ENCODE results near the gene FCN1. TPM values are rescaled to one million over a fixed set of nuclear protein-coding genes. Genes with fewer than 3 reads are reported as not detected.

Gene FCN1
- total RNA-seq, 1 donor from 2014 or later: not detected

GRCh38 chr9:134942011-134942787 is 24.5 kb upstream of the FCN1 start:
- peaks cover 31% of the 10 kb centered on the region for H3K4me1 ChIP-seq
- no peak overlapping the region for H3K27ac ChIP-seq
- H3K79me2 ChIP-seq (ENCODE audit: low read depth): no peaks in the 10 kb centered on the region
- no peaks in the 10 kb centered on the region for H3K9me3 Mint-ChIP-seq
- no peak for DNase-seq (ENCODE audit: low spot score)
- no peak overlapping the region for H3K4me2 ChIP-seq
- peak overlapping the region; percentile 21 for H3K4me3 Mint-ChIP-seq
- H3F3A ChIP-seq (ENCODE audit: low read depth): peaks cover 21% of the 10 kb centered on the region
- peaks cover 44% of the 10 kb centered on the region for H3K4me1 Mint-ChIP-seq
- no peaks in the 10 kb centered on the region for H3K36me3 Mint-ChIP-seq
- H3K27me3 ChIP-seq: no peaks in the 10 kb centered on the region
- H3K27ac Mint-ChIP-seq: peak overlapping the region; percentile 89
- H3K36me3 ChIP-seq: no peaks in the 10 kb centered on the region
- peaks cover 8% of the 10 kb centered on the region for H3K27me3 Mint-ChIP-seq (ENCODE audit: insufficient read depth, low read depth)
- H2AFZ ChIP-seq (replicated peaks): no peak overlapping the region
- H3K4me3 ChIP-seq: no peak overlapping the region
- TF ChIP-seq EZH2 (IDR thresholded peaks at IDR 0.05) (no peak), EZH2phosphoT487 (IDR thresholded peaks at IDR 0.05) (no peak)
- TF ChIP-seq, protein P1, sequence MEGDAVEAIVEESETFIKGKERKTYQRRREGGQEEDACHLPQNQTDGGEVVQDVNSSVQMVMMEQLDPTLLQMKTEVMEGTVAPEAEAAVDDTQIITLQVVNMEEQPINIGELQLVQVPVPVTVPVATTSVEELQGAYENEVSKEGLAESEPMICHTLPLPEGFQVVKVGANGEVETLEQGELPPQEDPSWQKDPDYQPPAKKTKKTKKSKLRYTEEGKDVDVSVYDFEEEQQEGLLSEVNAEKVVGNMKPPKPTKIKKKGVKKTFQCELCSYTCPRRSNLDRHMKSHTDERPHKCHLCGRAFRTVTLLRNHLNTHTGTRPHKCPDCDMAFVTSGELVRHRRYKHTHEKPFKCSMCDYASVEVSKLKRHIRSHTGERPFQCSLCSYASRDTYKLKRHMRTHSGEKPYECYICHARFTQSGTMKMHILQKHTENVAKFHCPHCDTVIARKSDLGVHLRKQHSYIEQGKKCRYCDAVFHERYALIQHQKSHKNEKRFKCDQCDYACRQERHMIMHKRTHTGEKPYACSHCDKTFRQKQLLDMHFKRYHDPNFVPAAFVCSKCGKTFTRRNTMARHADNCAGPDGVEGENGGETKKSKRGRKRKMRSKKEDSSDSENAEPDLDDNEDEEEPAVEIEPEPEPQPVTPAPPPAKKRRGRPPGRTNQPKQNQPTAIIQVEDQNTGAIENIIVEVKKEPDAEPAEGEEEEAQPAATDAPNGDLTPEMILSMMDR (IDR thresholded peaks at IDR 0.05): no peak
- H3K9ac ChIP-seq: no peak overlapping the region
- no peaks in the 10 kb centered on the region for H4K20me1 ChIP-seq (ENCODE audit: low read depth)
- H3K9me3 ChIP-seq (ENCODE audit: low read depth): no peaks in the 10 kb centered on the region

- Histone ChIP-seq H3K4me2 (no peak overlapping the region), H2AFZ (replicated peaks) (no peak overlapping the region), H3K79me2 (ENCODE audit: low read depth) (no peaks in the 10 kb centered on the region), H3K9ac (no peak overlapping the region), H3K27ac (no peak overlapping the region), H3K4me3 (no peak overlapping the region), H3K4me1 (peaks cover 48% of the 10 kb centered on the region), H3K27me3 (no peaks in the 10 kb centered on the region), H3F3A (ENCODE audit: low read depth) (peaks cover 36% of the 10 kb centered on the region), H3K9me3 (ENCODE audit: low read depth) (no peaks in the 10 kb centered on the region), H4K20me1 (ENCODE audit: low read depth) (no peaks in the 10 kb centered on the region), H3K36me3 (no peaks in the 10 kb centered on the region)
- H3K27me3 Mint-ChIP-seq (ENCODE audit: insufficient read depth, low read depth): peaks cover 14% of the 10 kb centered on the region
- no peak for TF ChIP-seq EZH2 (IDR thresholded peaks at IDR 0.05)
- no peak for TF ChIP-seq EZH2phosphoT487 (IDR thresholded peaks at IDR 0.05)
- TF ChIP-seq, protein P1 (IDR thresholded peaks at IDR 0.05): no peak
- DNase-seq (ENCODE audit: low spot score): no peak
- H3K4me1 Mint-ChIP-seq: peaks cover 61% of the 10 kb centered on the region
- peak overlapping the region; percentile 50 for H3K27ac Mint-ChIP-seq
- no peak overlapping the region for H3K4me3 Mint-ChIP-seq
- no peaks in the 10 kb centered on the region for H3K9me3 Mint-ChIP-seq
- H3K36me3 Mint-ChIP-seq: no peaks in the 10 kb centered on the region
Measured at GRCh38 chr9:134940236-134941208, 22.8 kb upstream of the FCN1 start.

DNA sequence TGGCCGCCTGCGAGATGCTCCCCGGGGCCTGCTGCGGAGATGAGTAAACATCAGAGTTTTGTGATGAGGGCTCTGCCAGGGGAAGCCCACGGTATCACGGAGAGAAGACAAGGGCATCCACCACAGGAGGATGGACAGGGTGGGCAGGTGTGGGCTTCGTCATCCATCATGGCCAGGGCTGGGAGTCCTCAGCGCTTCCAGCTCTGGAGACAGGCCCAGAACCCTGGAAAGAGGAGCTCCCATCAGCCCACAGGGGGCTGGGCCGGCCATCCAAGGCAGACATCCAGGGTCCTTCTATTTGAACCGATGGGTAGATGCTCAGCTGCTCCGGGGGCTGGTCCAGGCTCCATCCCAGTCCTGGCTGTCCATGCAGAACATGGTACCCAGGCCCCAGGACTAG is 22.1 kb upstream of the FCN1 start:
- Histone ChIP-seq H3F3A (ENCODE audit: low read depth) (peaks cover 38% of the 10 kb centered on the region), H3K9me3 (ENCODE audit: low read depth) (no peaks in the 10 kb centered on the region), H3K4me1 (peaks cover 50% of the 10 kb centered on the region), H3K4me2 (no peak overlapping the region), H3K79me2 (ENCODE audit: low read depth) (no peaks in the 10 kb centered on the region), H3K27ac (no peak overlapping the region), H2AFZ (replicated peaks) (no peak overlapping the region), H3K36me3 (no peaks in the 10 kb centered on the region), H4K20me1 (ENCODE audit: low read depth) (no peaks in the 10 kb centered on the region), H3K4me3 (no peak overlapping the region), H3K27me3 (no peaks in the 10 kb centered on the region), H3K9ac (no peak overlapping the region)
- H3K4me1 Mint-ChIP-seq: peaks cover 67% of the 10 kb centered on the region
- peak overlapping the region; percentile 94 for H3K27ac Mint-ChIP-seq
- H3K9me3 Mint-ChIP-seq: no peaks in the 10 kb centered on the region
- TF ChIP-seq, protein P1 (IDR thresholded peaks at IDR 0.05): no peak
- no peak for TF ChIP-seq EZH2 (IDR thresholded peaks at IDR 0.05)
- no peak for TF ChIP-seq EZH2phosphoT487 (IDR thresholded peaks at IDR 0.05)
- no peak for DNase-seq (ENCODE audit: low spot score)
- H3K4me3 Mint-ChIP-seq: peak overlapping the region; percentile 14
- H3K36me3 Mint-ChIP-seq: no peaks in the 10 kb centered on the region
- H3K27me3 Mint-ChIP-seq (ENCODE audit: insufficient read depth, low read depth): peaks cover 17% of the 10 kb centered on the region
